HG03135 (cell line): Measurements from ENCODE around the gene SURF6.
"Not testable (repeated sequence)": the region's sequence is repeated elsewhere in the genome, so short reads cannot be mapped to it uniquely, and the experiment has no call there.

ENCODE experiments used
- ATAC-seq: cut with Tn5 transposase; IDR thresholded peaks from one replicate; pipeline ENCODE4 v1.9.1; 2021; ENCODE audit warnings: mild to moderate bottlenecking, moderate library complexity; ENCODE audit not compliant: unreplicated experiment

Gene SURF6

DNA sequence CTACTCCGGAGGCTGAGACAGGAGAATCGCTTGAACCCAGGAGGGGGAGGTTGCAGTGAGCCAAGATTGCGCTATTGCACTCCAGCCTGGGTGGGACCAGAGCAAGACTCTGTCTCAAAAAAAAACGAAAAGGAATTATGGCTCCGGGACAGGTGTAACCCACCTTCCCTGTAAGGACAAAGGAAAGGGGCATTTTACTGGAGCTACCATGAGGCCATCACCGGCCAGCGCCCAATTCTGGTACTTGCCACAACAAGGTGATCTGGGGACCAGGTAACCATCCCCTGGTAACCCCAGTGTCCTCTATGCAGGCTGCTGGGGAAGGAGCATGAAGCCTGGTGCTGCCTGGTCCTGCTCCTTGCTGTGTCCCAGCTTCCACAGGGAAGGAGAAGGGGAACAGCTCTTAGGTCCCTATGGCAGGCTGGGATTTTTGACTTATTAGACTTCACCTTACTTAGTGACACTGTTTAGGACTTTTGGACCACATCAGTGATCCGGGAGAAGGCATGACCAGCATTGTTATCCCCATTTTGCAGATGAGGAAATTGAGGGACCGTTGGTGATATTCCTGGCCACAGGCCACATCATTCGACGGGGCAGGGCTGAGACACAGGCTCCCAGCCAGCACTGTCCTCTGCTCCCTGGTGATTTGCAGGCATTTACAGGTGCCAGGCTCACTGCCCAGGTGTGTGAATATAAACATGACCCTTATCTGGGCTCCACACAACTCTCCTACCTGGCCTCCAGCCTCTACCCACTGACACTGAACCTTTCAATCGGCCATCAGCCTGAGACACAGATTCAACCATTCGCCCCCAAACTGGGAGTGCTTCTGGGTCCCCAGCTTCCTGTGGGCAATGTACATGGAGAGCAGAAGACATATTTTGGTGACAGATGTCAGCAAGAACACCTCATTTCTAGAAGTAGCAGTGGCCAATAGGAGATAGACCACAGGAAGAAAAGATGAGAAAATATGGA lies 34.4 kb downstream of the SURF6 start:
- no peak for ATAC-seq

DNA sequence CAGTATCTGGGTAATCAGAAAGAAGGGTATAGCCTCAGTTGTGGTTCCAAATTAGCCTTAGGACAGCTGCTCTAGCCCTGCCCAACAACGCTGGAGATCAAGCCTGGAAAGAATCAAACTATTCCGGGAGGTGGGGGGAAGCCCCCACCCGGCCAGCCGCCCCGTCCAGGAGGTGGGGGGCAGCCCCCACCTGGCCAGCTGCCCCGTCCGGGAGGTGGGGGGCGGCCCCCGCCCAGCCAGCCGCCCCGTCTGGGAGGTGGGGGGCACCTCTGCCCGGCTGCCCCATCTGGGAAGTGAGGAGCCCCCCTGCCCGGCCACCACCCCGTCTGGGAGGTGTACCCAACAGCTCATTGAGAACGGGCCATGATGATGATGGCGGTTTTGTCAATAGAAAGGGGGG lies 36.0 kb downstream of the SURF6 start:
- not testable (repeated sequence) for ATAC-seq

DNA sequence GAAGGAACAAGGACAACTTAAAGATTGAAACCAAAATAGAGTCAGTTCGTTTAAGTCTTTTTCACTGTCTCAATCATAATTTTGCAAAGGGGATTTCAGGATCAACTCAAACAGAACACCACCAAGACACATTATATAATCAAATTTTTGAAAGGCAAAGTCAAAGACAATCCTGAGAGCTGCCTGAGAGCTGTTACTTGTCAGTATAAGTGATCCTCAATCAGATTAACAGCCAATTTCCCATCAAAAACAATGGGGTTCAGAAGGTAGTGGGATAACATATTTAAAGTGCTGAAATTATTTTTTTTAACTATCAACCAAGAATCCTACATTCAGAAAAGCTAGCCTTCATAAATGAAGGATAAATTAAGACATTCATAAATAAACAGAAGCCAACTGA lies 41.7 kb downstream of the SURF6 start:
- no peak for ATAC-seq

DNA sequence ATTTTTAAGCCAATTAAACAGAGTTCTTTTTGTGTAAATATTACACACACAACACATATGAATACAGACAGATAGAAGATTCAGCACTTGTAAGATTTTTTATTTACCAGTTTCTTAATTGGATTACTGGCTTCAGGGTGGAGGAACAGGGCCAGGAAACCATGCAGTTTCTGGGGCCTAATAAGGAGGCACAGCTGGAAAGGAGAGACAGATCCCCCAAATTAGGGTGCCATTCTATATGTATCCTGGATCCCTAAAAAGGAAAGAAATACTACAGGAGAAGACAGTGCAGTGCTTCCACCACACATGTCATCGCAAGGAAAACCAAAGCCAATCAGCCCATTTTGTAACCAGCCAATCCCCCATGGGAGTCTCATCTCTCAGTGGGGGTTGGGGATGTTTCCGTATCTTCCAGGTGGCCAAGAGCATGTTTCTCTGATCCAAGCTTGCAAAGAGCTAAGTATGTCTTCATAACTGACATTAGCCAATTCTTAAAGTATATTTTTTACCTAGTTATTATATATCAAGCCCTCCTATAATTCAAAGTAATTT lies 45.2 kb downstream of the SURF6 start:
- ATAC-seq, result no peak

DNA sequence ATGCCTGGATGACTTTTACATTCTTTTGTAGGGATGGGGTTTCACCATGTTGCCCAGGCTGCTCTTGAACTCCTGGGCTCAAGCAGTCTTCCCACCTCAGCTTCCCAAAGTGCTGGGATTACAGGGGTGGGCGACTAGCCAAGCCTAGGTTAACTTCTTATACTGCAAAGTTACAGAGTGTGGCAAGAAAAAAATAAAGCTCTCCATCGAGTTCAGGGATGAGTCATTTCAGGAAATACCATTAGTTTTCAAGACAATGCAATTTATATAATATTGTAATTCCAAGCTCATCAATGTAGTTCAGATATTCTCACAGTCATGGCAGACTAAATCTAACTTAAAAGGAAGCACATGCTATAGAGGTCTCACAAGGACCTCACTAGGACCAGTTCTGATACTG lies 49.5 kb downstream of the SURF6 start:
- ATAC-seq, result no peak

DNA sequence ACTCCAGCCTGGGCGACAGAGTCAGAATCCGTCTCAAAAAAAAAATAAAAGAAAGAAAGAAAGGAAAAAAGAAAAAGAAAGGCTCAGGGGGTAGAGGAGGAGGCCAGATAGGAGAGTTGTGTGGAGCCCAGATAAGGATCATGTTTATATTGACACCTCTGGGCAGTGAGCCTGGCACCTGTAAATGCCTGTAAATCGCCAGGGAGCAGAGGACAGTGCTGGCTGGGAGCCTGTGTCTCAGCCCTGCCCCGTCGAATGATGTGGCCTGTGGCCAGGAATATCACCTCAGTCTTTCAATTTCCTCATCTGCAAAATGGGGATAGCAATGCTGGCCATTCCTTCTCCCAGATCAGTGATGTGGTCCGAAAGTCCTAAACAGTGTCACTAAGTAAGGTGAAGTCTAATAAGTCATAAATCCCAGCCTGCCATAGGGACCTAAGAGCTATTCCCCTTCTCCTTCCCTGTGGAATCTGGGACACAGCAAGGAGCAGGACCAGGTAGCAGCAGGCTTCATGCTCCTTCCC lies 50.7 kb downstream of the SURF6 start:
- ATAC-seq, result no peak

DNA sequence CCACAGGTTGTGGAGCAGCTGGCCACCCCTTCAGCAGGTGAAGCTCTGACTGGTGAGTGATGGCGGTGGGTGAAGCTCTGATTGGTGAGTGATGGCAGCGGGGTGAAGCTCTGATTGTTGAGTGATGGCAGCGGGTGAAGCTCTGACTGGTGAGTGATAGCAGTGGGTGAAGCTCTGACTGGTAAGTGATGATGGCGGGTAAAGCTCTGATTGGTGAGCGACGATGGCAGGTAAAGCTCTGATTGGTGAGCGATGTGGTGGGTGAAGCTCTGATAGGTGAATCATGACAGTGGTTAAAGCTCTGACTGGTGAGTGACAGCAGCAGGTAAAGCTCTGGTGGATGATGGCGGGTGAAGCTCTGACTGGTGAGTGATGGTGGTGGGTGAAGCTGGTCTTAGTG lies 51.6 kb downstream of the SURF6 start:
- ATAC-seq, result no peak

DNA sequence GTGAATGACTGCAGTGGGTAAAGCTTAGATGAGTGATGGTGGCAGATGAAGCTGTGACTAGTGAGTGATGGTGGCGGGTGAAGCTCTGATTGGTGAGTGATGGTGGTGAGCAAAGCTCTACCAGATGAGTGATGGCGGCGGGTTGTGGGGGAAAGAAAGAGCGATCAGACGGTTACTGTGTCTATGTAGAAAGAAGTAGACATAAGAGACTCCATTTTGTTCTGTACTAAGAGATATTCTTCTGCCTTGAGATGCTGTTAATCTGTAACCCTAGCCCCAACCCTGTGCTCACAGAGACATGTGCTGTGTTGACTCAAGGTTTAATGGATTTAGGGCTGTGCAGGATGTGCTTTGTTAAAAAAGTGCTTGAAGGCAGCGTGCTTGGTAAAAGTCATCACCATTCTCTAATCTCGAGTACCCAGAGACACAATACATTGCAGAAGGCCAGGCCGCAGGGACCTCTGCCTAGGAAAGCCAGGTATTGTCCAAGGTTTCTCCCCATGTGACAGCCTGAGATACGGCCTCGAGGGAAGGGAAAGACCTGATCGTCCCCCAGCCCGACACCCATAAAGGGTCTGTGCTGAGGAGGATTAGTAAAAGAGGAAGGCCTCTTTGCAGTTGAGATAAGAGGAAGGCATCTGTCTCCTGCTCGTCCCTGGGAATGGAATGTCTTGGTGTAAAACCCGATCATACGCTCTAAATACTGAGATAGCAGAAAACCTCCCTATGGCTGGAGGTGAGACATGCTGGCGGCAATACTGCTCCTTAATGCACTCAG lies 52.5 kb downstream of the SURF6 start:
- not testable (repeated sequence) for ATAC-seq

DNA sequence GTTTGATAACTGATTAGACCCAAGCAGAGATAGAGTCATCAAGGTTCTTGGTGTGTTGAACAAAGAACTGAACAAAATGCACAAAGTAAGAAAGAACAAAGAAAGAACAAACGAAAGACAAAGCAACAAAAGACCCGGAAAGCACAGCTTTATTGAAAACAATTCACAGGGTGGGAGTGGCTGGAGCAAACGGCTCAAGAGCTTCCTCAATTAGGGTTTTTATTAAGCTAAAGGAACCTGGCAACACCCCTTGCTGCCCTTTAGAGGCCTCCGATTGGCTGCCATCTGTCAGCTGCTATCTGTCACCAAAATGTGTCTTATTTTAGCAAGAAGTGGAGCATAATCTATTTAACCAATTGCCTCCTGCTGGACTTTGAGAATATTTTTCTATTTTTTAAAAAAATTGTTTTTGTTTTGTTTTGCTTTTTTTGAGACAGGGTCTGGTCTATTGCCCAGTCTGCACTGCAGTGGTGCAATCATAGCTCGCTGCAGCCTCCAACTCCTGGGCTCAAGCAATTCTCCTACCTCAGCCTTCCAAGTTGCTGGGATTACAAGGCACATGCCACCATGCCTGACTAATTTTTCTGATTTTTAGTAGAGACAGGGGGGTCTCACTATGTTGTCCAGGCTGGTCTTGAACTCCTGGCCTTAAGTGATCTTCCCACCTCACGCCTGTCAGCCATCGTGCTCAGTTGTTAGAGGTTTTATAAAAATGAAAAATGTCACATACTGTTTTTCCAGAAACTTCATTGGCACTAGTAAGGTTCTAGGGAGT lies 53.3 kb downstream of the SURF6 start:
- ATAC-seq, result no peak

DNA sequence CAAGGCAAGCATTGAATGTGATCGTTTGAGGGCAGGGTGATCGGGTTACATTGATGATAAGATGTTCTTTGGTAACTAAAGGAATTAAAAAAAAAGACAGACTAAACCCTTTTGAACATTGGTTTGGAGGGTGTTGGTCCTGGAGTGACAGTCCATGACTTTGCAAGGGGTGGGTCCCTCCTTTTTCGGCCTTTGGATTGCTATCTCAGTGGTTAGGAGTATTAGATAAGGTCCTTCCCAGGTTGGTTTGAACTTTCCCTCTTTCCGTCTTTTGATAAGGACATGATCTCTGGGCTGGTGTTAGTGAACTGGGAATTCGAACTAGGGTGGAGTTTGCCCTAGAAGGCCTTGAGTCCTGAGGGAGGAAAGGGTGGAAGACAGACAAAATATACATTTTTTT lies 55.6 kb downstream of the SURF6 start:
- ATAC-seq, result no peak
